Esophagus (tissue), 2 donors: ENCODE results near the gene F13B. TPM values are rescaled to one million over a fixed set of nuclear protein-coding genes. Genes with fewer than 3 reads are reported as not detected.

Source experiments
- H3K27ac ChIP-seq, 2 donors: one replicate each; pipeline ENCODE4 v1.5.1; 2013; ENCODE audit warnings: low read depth in 2 of 2, mild to moderate bottlenecking in 2 of 2, inconsistent platforms in 1 of 2, low read length in 1 of 2, moderate library complexity in 1 of 2
- H3K27me3 ChIP-seq, 2 donors: one replicate each; pipeline ENCODE4 v1.6.1; 2013; ENCODE audit warnings: low read length in 2 of 2, control low read depth in 1 of 2, mild to moderate bottlenecking in 1 of 2; ENCODE audit not compliant: insufficient read depth in 2 of 2, control insufficient read depth in 1 of 2
- H3K36me3 ChIP-seq, 2 donors: one replicate each; pipeline ENCODE4 v1.6.1; 2013; ENCODE audit warnings: low read length in 1 of 2; ENCODE audit not compliant: control insufficient read depth in 2 of 2, insufficient read depth in 2 of 2
- H3K4me1 ChIP-seq, 2 donors: one replicate each; pipeline ENCODE4 v1.6.1; 2013; ENCODE audit warnings: low read length in 1 of 2; ENCODE audit not compliant: control insufficient read depth in 2 of 2, insufficient read depth in 2 of 2
- H3K4me3 ChIP-seq, 2 donors: one replicate each; pipeline ENCODE4 v1.5.1; 2013; ENCODE audit warnings: low read length in 2 of 2, mild to moderate bottlenecking in 2 of 2, low read depth in 1 of 2, moderate library complexity in 1 of 2
- H3K9me3 ChIP-seq, 2 donors: one replicate each; pipeline ENCODE4 v1.6.1; 2013; ENCODE audit warnings: mild to moderate bottlenecking in 2 of 2, low read depth in 1 of 2, low read length in 1 of 2, moderate library complexity in 1 of 2; ENCODE audit not compliant: control insufficient read depth in 2 of 2, insufficient read depth in 1 of 2
- WGBS, 2 donors: extraction: QIAGEN DNeasy Blood & Tissue Kit; methylation state at CpG; one replicate each; pipeline ENCODE4 v1.1.7; 2013; 5-methylcytosine and 5-hydroxymethylcytosine counted together
- polyA plus RNA-seq, 2 donors: library from polyadenylated mRNA; stranded (reverse); fragments of 200-250 nt; gene quantifications; one replicate each; pipeline ENCODE4 v1.2.3, GENCODE V29; 2013
- donor health status: healthy with polysubstance abuse.
- donor health status: Bipolar disorder and iron deficiency.

F13B gene
- polyA plus RNA-seq, 2 donors = not detected

DNA sequence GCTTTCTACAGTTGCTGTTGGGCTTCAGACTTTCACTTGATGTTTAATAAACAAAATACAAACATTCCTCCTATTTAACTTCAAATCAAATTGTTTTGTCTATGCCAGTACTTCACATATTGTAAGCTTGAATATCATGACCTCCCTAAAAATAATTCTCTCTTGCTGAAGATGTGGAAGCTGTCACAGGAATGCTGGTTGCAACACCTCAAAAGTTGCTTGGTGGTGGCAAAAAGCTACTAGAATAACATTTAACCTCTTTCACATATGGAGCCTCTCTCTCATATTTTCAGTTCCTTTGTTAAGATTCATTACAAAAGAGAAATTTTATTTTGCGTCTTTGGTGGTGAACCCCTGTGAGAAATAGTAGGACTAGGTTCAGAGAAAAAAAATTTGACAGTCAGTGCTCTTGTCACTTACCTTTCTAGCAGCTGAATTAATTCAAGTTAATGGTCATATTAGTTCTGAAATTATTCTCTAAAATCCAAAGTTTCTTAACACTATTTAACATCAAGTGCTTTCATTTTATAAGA lies 25.5 kb upstream of the F13B start:
- Histone ChIP-seq H3K36me3 (no peaks in the 10 kb centered on the region), H3K27ac (no peak overlapping the region), H3K27me3 (no peaks in the 10 kb centered on the region), H3K9me3 (no peaks in the 10 kb centered on the region), H3K4me3 (no peak overlapping the region), H3K4me1 (no peaks in the 10 kb centered on the region)
- 97 to 100% methylated on average over 1 of the region's 1 CpG for WGBS, 2 donors

- peaks cover 0 to 7% of the 10 kb centered on the region in 2 donors for H3K9me3 ChIP-seq
- no peak overlapping the region for H3K4me3 ChIP-seq
- no peaks in the 10 kb centered on the region for H3K4me1 ChIP-seq
- no peaks in the 10 kb centered on the region for H3K27me3 ChIP-seq
- H3K36me3 ChIP-seq = peaks cover 0 to 3% of the 10 kb centered on the region in 2 donors
- H3K27ac ChIP-seq = no peak overlapping the region
Measured at GRCh38 chr1:197083474-197083873, 16.4 kb upstream of the F13B start.

DNA sequence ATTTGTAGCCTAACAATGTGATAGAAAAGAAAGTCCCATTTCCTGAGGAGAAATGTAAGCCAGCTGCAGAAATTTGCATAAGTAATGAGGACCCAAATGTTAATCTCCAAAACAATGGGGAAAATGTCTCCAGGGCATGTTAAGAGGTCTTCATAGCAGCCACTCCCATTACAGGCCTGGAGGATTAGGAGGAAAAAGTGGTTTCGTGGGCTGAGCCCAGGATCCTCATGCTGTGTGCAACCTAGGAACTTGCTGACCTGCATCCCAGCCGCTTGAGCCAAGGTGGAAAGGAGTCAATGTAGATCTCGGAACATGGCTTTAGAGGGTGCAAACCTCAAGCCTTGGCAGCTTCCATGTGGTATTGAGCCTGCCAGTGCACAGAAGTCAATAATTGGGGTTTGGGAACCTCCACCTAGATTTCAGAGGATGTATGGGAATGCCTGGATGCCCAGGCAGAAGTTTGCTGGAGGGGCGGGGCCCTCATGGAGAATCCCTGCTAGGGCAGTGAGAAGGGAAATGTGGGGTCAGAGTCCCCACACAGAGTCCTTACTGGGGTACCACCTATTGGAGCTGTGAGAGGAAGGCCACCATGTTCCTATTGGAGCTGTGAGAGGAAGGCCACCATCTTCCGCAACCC lies 14.2 kb upstream of the F13B start:
- WGBS, 2 donors = 97 to 98% methylated on average over 5 of the region's 5 CpGs
- no peak overlapping the region for H3K4me3 ChIP-seq
- no peaks in the 10 kb centered on the region for H3K4me1 ChIP-seq
- peaks cover 0 to 7% of the 10 kb centered on the region in 2 donors for H3K9me3 ChIP-seq
- no peak overlapping the region for H3K27ac ChIP-seq
- peaks cover 0 to 3% of the 10 kb centered on the region in 2 donors for H3K36me3 ChIP-seq
- H3K27me3 ChIP-seq = no peaks in the 10 kb centered on the region

DNA sequence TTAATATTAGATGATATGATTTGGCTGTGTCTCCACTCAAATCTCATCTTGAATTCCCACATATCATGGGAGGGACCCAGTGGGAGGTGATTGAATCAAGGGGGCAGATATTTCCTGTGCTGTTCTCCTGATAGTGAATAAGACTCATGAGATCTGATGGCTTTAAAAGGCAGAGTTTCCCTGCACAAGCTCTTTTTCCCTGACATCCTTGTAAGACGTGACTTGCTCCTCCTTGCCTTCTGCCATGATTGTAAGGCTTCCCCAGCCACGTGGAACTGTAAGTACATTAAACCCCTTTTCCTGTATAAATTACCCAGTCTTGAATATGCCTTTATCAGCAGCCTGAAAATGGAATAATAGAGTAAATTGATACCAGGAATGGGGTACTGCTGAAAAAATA lies 13.3 kb upstream of the F13B start:
- peaks cover 0 to 3% of the 10 kb centered on the region in 2 donors for H3K36me3 ChIP-seq
- 94% methylated on average over 2 of the region's 2 CpGs for WGBS, 2 donors
- H3K4me3 ChIP-seq = no peak overlapping the region
- H3K27me3 ChIP-seq = no peaks in the 10 kb centered on the region
- no peaks in the 10 kb centered on the region for H3K4me1 ChIP-seq
- peaks cover 0 to 7% of the 10 kb centered on the region in 2 donors for H3K9me3 ChIP-seq
- no peak overlapping the region for H3K27ac ChIP-seq

DNA sequence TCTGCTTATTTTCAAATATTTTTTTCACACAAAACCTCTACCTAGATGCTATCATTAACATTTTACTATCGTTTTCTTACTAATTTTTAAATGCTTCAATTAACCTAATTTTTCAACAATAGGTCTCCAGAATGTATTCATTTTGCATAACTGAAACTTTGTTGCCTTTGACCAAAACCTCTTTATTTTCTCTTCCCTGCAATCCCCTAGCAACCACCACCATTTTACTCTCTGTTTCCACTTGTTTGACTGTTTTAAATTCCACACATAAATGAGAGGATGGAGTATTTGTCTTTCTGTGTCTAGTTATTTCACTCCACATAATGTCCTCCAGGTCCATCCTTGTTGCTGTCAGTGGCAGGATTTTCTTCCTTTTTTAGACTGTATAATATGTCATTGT lies 9.5 kb upstream of the F13B start:
- H3K27ac ChIP-seq = no peak overlapping the region
- peaks cover 0 to 6% of the 10 kb centered on the region in 2 donors for H3K9me3 ChIP-seq
- H3K4me1 ChIP-seq = no peaks in the 10 kb centered on the region
- no peak overlapping the region for H3K4me3 ChIP-seq
- no peaks in the 10 kb centered on the region for H3K36me3 ChIP-seq
- WGBS, 2 donors = 70 to 85% methylated on average over 1 of the region's 1 CpG
- H3K27me3 ChIP-seq = no peaks in the 10 kb centered on the region

DNA sequence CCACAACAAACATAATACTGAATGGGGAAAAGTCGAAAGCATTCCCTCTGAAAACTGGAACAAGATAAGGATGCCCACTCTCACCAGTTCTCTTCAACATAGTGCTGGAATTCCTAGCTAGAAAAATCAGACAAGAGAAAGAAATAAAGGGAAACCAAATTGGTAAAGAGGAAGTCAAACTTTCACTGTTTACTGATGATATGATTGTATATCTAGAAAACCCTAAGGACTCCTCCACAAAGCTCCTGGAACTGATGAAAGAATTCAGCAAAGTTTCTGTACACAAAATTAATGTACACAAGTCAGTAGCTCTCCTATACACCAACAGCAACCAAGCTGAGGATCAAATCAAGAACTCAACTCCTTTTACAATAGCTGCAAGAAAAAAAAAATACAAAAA lies 6.9 kb upstream of the F13B start:
- no peak overlapping the region for H3K4me3 ChIP-seq
- WGBS, 2 donors = 90 to 93% methylated on average over 1 of the region's 1 CpG
- no peaks in the 10 kb centered on the region for H3K27me3 ChIP-seq
- no peaks in the 10 kb centered on the region for H3K9me3 ChIP-seq
- no peaks in the 10 kb centered on the region for H3K36me3 ChIP-seq
- H3K4me1 ChIP-seq = no peaks in the 10 kb centered on the region
- no peak overlapping the region for H3K27ac ChIP-seq

- no peaks in the 10 kb centered on the region for H3K36me3 ChIP-seq
- H3K9me3 ChIP-seq = peaks cover 0 to 3% of the 10 kb centered on the region in 2 donors
- H3K4me3 ChIP-seq = no peak overlapping the region
- H3K4me1 ChIP-seq = no peaks in the 10 kb centered on the region
- H3K27me3 ChIP-seq = peaks cover 0 to 2% of the 10 kb centered on the region in 2 donors
- no peak overlapping the region for H3K27ac ChIP-seq
Measured at GRCh38 chr1:197067457-197067818, 378 bp upstream of the F13B start.

DNA sequence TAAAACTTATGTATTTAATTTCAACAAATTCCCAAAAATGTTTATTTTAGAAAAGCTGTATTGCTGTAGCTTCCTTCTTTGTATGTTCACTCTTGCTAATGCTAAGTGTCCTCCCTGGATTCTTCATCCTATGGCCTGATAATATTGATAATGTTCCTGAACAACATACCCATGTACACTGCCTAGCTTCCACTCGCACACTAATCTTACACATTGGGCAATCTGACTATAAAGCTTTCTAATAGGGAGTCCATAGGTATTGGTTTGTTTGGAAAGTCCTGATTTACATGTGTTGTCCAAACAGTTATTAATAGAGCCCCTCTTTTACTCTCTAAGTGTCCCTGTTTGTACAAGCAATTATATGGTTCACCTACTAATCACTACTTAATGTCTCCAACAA lies 783 bp downstream of the F13B start:
- no peaks in the 10 kb centered on the region for H3K4me1 ChIP-seq
- no peak overlapping the region for H3K4me3 ChIP-seq
- H3K27me3 ChIP-seq = peaks cover 0 to 2% of the 10 kb centered on the region in 2 donors
- no peaks in the 10 kb centered on the region for H3K36me3 ChIP-seq
- no peak overlapping the region for H3K27ac ChIP-seq
- peaks cover 0 to 3% of the 10 kb centered on the region in 2 donors for H3K9me3 ChIP-seq
- WGBS, 2 donors = 92 to 94% methylated on average over 1 of the region's 1 CpG

GRCh38 chr1:197065559-197065958 lies 1.5 kb downstream of the F13B start:
- H3K9me3 ChIP-seq = peaks cover 0 to 3% of the 10 kb centered on the region in 2 donors
- H3K27me3 ChIP-seq = peaks cover 0 to 2% of the 10 kb centered on the region in 2 donors
- no peak overlapping the region for H3K27ac ChIP-seq
- no peaks in the 10 kb centered on the region for H3K36me3 ChIP-seq
- no peaks in the 10 kb centered on the region for H3K4me1 ChIP-seq
- H3K4me3 ChIP-seq = no peak overlapping the region

DNA sequence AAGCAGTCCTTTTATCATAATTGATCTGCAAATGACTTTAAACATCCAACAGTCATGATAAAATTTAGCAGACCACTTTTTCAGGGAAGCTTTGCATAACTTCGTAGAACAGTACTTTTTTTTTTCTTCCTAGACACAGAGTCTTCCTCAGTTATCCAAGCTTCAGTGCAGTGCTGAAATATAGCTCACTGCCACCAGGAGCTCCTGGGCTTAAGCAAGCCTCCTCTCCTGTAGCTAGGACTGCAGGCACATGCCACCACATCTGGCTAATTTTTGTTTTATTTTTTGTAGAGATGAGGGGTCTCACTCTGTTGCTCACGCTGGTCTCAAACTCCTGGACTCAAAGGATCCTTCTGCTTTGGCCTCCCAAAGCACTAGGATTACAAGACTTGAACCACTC lies 3.8 kb downstream of the F13B start:
- H3K9me3 ChIP-seq = no peaks in the 10 kb centered on the region
- H3K27me3 ChIP-seq = peaks cover 0 to 2% of the 10 kb centered on the region in 2 donors
- no peak overlapping the region for H3K27ac ChIP-seq
- H3K36me3 ChIP-seq = no peaks in the 10 kb centered on the region
- WGBS, 2 donors = 69 to 79% methylated on average over 2 of the region's 2 CpGs
- H3K4me1 ChIP-seq = no peaks in the 10 kb centered on the region
- no peak overlapping the region for H3K4me3 ChIP-seq
